BLaER1 (cell line): ENCODE data around the gene FAM217B.
A peak's percentile ranks its signal among the peaks of the same experiment; 100 is the strongest.

Source experiments
- H3K27ac ChIP-seq: shearing (Covaris generic); formaldehyde crosslinking; 2 replicates; pipeline ENCODE4 v1.8.1; 2022
- H3K27me3 ChIP-seq: shearing (Covaris generic); formaldehyde crosslinking; 2 replicates; pipeline ENCODE4 v1.8.1; 2022
- H3K36me3 ChIP-seq: shearing (Covaris generic); formaldehyde crosslinking; 2 replicates; pipeline ENCODE4 v1.8.1; 2022
- H3K4me1 ChIP-seq: shearing (Covaris generic); formaldehyde crosslinking; 2 replicates; pipeline ENCODE4 v1.8.1; 2022
- H3K4me2 ChIP-seq: shearing (Covaris generic); formaldehyde crosslinking; 2 replicates; pipeline ENCODE4 v1.8.1; 2022
- H3K4me3 ChIP-seq: shearing (Covaris generic); formaldehyde crosslinking; 2 replicates; pipeline ENCODE4 v1.8.1; 2022
- H3K9ac ChIP-seq: shearing (Covaris generic); formaldehyde crosslinking; 2 replicates; pipeline ENCODE4 v1.8.1; 2022
- H3K9me3 ChIP-seq: shearing (Covaris generic); formaldehyde crosslinking; 2 replicates; pipeline ENCODE4 v1.8.1; 2022
- H4K20me1 ChIP-seq: shearing (Covaris generic); formaldehyde crosslinking; 2 replicates; pipeline ENCODE4 v1.8.1; 2022
- Cebpa-rat ChIP-seq: shearing (Covaris generic); IDR thresholded peaks from 2 replicates; pipeline ENCODE4 v1.8.1; 2022

The FAM217B gene

DNA sequence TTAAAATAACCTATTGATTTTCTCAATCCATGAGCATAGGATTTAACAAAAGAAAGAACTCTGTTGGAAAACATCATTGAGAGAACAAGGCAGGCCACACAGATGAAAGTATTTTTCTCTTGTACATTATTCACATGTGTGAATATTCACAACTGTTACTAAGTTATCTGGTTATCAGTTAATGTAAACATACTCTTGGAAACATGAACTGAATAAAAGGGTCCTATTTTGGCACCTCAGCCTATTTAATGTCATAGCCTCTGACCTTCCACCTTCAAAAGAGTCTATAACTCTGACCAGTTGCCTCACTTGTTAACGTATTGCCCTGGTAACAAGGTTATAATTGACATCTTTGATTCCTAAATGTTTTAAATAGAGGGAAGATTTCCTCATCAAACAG, 14.8 kb upstream of the FAM217B start:
- Histone ChIP-seq H4K20me1 (no peaks in the 10 kb centered on the region), H3K9me3 (no peaks in the 10 kb centered on the region), H3K4me1 (no peaks in the 10 kb centered on the region), H3K36me3 (no peaks in the 10 kb centered on the region), H3K4me3 (no peak overlapping the region), H3K27me3 (no peaks in the 10 kb centered on the region), H3K27ac (no peak overlapping the region), H3K9ac (no peak overlapping the region), H3K4me2 (no peak overlapping the region)
- no peak for TF ChIP-seq Cebpa-rat

DNA sequence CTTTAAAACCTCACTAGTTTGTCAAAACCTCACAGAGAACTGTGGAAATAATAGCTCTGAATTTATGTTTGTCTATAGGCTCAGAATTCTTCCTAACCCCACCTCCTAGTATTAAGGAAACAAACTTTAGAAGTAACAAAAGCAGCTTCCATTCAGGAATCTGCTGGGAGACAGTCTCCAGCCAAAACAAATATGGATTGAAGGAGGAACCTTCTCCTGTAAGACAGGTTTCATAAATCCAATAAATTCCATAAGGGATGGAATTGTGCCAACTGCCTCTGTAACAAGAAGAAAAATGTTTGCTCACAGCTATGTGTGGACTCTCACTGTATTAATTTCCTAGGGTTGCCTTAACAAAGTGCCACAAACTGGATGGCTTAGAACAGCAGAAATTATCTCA, 14.3 kb upstream of the FAM217B start:
- Histone ChIP-seq H3K4me2 (no peak overlapping the region), H3K4me1 (no peaks in the 10 kb centered on the region), H3K9ac (no peak overlapping the region), H4K20me1 (no peaks in the 10 kb centered on the region), H3K36me3 (no peaks in the 10 kb centered on the region), H3K4me3 (no peak overlapping the region), H3K27me3 (no peaks in the 10 kb centered on the region), H3K27ac (no peak overlapping the region), H3K9me3 (no peaks in the 10 kb centered on the region)
- no peak for TF ChIP-seq Cebpa-rat

DNA sequence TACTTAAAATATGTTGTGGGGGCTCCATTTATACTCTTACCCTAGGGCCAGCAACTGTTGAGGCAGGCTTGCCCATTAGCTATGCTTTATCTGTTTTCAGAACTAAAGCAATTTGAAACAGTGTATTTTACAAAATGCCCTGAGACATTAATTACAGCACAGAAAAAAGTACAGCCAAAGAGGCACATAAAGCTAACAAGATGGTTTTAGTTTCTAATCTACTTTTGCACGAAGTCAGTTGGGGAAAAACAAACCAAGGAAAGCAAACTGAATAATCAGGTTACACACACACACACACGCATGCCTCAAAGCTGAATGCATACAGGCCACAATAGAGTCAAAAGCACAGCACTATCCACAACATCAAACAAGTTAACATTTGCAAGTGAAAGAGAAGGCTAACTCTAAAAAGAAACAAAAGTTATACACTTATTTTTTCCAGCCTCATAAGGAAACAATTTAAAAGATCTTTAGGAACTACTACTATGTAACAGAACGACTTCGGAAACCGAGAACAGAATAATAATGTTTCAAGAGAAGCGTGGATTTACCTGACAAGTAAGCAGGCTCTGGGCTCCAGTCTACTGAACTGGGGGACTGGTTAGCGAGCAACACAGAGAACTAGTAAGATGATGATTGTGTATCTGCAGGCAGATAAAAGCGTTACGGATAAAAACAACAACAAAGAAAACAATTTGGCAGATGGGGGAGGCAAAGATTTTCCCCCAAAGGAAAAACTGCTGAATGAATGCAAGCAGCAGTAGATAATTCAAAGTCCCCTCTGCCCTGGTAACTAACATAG, 8.5 kb upstream of the FAM217B start:
- Histone ChIP-seq H3K36me3 (peaks cover 15% of the 10 kb centered on the region; the same call in 1 of the 2 replicates), H3K27me3 (0 out of 2 replicates have a peak, but pooled peaks cover 3% of the 10 kb centered on the region), H3K9ac (no peak overlapping the region), H3K4me2 (no peak overlapping the region), H3K27ac (no peak overlapping the region), H3K4me1 (peaks cover 7% of the 10 kb centered on the region), H4K20me1 (peaks cover 17% of the 10 kb centered on the region), H3K4me3 (no peak overlapping the region), H3K9me3 (peaks cover 12% of the 10 kb centered on the region)
- no peak for TF ChIP-seq Cebpa-rat

DNA sequence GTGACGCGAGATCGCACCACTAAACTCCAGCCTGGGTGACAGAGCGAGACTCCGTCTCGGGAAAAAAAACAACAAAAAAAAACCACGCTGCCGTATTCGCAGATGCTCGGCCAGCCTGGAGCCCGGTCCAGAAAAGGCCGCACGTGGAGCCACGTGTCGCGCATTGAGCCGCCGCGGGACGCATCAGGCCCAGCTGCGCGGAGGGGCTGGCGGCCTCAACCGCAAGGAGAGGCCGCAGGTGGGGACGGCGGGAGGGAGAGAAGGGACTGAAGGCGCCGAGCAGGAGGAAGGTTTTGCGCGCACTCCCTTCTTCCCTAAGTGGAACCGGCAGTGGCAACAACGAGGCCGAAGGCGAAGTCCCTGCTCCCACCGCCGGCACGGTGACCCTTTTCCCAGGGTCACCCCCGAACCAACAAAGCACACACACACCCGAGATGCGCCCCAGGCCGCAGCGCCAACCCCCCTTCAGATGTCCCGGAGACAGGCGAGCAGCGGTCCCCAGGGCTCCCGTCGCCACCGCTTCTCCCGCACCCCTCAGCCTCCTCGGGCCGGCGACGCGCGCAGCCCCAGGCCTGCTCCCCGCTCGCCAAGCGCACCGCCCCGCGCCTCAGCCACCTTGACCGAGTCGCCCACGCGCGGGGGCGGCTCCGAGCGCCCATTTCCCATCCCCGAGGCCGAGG, 7.4 kb upstream of the FAM217B start:
- H3K4me1 ChIP-seq = peaks cover 17% of the 10 kb centered on the region
- no peak overlapping the region for H3K27ac ChIP-seq
- H3K36me3 ChIP-seq = peaks cover 15% of the 10 kb centered on the region; the same call in 1 of the 2 replicates
- H3K9me3 ChIP-seq = peaks cover 12% of the 10 kb centered on the region
- H3K9ac ChIP-seq = no peak overlapping the region
- 0 out of 2 replicates have a peak, but pooled peaks cover 3% of the 10 kb centered on the region for H3K27me3 ChIP-seq
- no peak for TF ChIP-seq Cebpa-rat
- peaks cover 27% of the 10 kb centered on the region for H4K20me1 ChIP-seq
- no peak overlapping the region for H3K4me2 ChIP-seq
- H3K4me3 ChIP-seq = no peak overlapping the region

DNA sequence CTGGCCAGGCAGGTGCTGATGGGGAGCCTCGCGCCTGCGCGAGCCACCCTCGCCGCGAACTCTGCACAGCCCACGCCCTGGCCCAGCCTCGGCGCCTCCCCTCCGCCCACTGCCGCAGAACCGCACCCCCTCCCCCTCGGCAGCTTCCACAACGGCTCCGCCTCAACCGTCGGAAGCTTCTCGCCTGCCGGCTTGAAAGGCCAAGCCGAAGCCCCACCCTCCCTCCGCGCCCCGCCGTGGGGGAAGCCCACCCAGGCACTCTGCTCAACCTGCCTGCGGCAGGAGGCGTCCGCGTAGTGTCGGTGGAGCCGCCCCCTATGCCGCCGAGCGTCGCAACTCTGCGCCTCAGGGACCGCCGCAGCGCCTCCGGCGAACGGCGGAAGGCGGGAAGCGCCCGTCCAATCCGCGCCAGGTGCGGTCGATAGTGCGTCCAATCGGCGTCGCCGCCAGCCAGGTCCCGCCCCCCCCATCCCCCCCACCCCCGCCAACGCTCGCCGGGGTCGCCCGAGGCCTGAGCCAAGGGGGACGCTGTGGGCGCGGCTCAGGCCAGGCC, 6.8 kb upstream of the FAM217B start, which contains the start of gene SYCP2:
TSS of gene SYCP2 (minus strand) at position 342 of the 553 bp plus-strand sequence. CDS start 11,224 bp downstream, outside the sequence.
- Histone ChIP-seq H3K4me1 (peaks cover 23% of the 10 kb centered on the region), H4K20me1 (peaks cover 33% of the 10 kb centered on the region), H3K9me3 (peaks cover 12% of the 10 kb centered on the region), H3K4me2 (peak within 1 kb of the TSS; percentile 59), H3K36me3 (peaks cover 15% of the 10 kb centered on the region; the same call in 1 of the 2 replicates), H3K9ac (no peak within 1 kb of the TSS), H3K4me3 (peak within 1 kb of the TSS; percentile 44; the same call in 1 of the 2 replicates), H3K27ac (no peak within 1 kb of the TSS), H3K27me3 (0 out of 2 replicates have a peak, but pooled peaks cover 3% of the 10 kb centered on the region)
- no peak for TF ChIP-seq Cebpa-rat

DNA sequence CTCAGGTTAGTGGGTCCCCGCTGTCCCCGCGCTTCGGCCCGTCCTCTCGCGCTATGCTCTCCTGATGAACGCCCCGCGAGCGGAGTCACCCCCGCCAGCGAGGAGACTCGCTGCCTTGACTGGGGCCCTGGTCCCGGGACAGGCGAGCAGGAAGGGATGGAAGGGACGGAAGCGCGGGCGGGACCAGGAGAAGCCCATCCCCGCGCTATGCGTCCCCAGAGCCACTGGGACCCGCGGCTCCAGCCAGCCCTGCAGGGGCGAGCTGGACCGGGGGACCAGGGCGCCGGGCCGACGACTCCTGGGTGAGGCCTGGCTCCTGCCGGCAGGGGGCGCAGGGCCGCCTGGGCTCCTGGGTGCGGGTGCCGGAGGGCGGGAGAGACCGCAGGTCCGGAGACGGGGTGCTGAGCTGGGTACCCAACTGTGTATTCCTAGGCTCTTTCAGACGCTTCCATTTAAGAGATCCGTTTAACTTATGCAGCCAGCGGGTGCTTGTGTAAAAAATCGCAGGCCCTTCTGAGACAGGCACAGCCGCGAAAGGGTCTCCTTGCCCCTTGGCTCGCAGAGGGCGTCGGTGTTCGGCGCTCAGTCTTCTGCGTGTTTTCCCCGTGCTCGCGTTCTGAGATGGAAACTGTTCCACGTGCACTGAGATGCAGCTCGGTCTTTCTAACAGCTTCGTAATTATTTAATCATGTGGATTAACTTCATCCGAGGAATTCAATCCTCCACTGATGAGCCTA, 6.2 kb upstream of the FAM217B start:
- H3K9ac ChIP-seq = no peak overlapping the region
- H3K36me3 ChIP-seq = peaks cover 15% of the 10 kb centered on the region; the same call in 1 of the 2 replicates
- peak overlapping the region; percentile 44; the same call in 1 of the 2 replicates for H3K4me3 ChIP-seq
- peaks cover 30% of the 10 kb centered on the region for H3K4me1 ChIP-seq
- H3K4me2 ChIP-seq = peak overlapping the region; percentile 59
- H4K20me1 ChIP-seq = peaks cover 40% of the 10 kb centered on the region
- H3K27me3 ChIP-seq = 0 out of 2 replicates have a peak, but pooled peaks cover 3% of the 10 kb centered on the region
- H3K27ac ChIP-seq = no peak overlapping the region
- no peak for TF ChIP-seq Cebpa-rat
- H3K9me3 ChIP-seq = peaks cover 12% of the 10 kb centered on the region

DNA sequence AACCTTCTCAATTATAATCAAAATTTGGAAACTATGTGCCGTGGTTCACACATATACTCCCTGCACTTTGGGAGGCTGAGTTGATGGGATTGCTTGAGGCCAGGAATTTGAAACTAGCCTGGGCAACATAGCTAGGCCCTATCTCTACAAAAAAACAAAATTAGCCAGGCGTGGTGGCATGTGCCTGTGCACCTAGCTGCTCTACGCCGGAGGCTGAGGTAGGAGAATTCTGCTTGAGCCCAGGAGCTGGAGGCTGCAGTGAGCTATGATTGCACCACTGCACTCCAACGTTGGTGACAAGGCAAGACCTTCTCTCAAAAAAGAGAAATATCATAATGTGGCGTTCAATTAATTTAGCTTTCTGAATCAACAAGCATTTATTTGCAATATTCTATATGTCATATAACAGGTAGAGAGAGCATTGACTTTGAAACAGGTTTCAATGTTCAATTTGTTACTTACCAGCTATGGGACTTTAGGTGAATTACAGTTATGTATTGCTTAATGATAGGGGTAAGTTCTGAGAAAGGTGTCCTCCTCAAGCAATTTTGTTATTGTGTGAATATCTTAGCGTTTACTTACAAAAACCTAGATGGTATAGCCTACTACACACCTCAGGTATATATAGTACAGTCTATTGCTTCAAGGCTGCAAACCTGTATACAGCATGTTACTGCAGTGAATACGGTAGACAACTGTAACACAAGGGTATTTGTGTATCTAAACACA, 4.6 kb upstream of the FAM217B start:
- H3K4me2 ChIP-seq = no peak overlapping the region

DNA sequence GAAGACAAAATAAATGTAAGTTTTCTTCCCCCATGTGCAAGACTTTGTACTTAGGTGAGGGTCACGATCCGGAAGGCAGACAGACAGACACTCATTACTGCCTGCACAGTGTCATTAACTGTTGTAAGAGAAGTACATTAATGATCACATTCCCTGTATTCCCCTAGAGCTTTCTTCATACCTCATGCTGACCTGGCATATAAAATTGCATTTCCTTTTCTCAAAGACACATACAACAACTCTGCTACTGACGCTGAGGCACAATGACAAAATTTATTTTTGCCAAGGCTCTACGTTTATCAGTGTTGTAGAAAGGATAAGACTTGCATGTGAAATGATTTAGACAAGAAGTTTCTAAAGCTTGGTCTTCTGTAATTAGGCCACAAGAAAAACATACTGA, 3.8 kb upstream of the FAM217B start:
- Histone ChIP-seq H3K36me3 (peaks cover 15% of the 10 kb centered on the region; the same call in 1 of the 2 replicates), H3K4me1 (peaks cover 42% of the 10 kb centered on the region), H3K9ac (no peak overlapping the region), H3K4me2 (no peak overlapping the region), H3K4me3 (no peak overlapping the region), H3K27me3 (0 out of 2 replicates have a peak, but pooled peaks cover 3% of the 10 kb centered on the region), H4K20me1 (peaks cover 46% of the 10 kb centered on the region), H3K9me3 (peaks cover 12% of the 10 kb centered on the region), H3K27ac (no peak overlapping the region)
- TF ChIP-seq Cebpa-rat = no peak

More for the DNA sequence above, 4.6 kb upstream of the FAM217B start:
- peaks cover 12% of the 10 kb centered on the region for H3K9me3 ChIP-seq
- peaks cover 15% of the 10 kb centered on the region; the same call in 1 of the 2 replicates for H3K36me3 ChIP-seq
- no peak overlapping the region for H3K9ac ChIP-seq
- H4K20me1 ChIP-seq = peaks cover 46% of the 10 kb centered on the region
- H3K4me1 ChIP-seq = peaks cover 37% of the 10 kb centered on the region
- no peak overlapping the region for H3K27ac ChIP-seq
- H3K27me3 ChIP-seq = 0 out of 2 replicates have a peak, but pooled peaks cover 3% of the 10 kb centered on the region
- TF ChIP-seq Cebpa-rat = no peak
- no peak overlapping the region for H3K4me3 ChIP-seq

DNA sequence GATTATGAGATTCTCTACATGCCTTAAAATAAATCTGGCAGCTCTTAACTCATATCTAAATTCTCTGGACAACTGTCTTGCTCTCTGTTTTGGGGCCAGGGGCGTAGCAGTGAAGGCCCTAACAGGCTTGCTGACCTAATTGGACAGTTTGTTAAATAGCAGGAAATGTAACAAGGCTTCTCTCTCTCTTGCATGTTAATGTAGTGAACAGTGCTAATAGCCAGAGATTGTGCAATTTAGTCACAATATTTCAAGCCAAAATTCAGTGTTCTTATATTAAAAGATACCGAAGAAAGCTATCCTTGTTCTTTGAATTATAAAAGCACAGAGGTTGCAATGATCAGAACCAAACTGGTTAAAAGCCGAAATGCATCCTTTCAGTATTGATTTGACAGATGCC, 3.0 kb upstream of the FAM217B start:
- Histone ChIP-seq H3K4me1 (peaks cover 48% of the 10 kb centered on the region), H3K9me3 (peaks cover 12% of the 10 kb centered on the region), H4K20me1 (peaks cover 46% of the 10 kb centered on the region), H3K36me3 (peaks cover 15% of the 10 kb centered on the region; the same call in 1 of the 2 replicates), H3K27me3 (0 out of 2 replicates have a peak, but pooled peaks cover 3% of the 10 kb centered on the region), H3K4me2 (peak overlapping the region; percentile 20; the same call in 1 of the 2 replicates), H3K27ac (no peak overlapping the region), H3K9ac (no peak overlapping the region), H3K4me3 (no peak overlapping the region)
- TF ChIP-seq Cebpa-rat = no peak
